DND-41 (cell line): Measurements from ENCODE around the gene CCDC78.

Source experiments
- EZH2 ChIP-seq: IDR thresholded peaks from 3 replicates; pipeline ENCODE4 v1.6.1; 2012; ENCODE audit warnings: borderline replicate concordance, low read depth, mild to moderate bottlenecking, moderate library complexity, low read length, inconsistent platforms; ENCODE audit not compliant: severe bottlenecking
- TF ChIP-seq, protein P1 (sequence below): IDR thresholded peaks from 2 replicates; pipeline ENCODE4 v1.5.1; 2012; ENCODE audit warnings: borderline replicate concordance, low read length, moderate library complexity, mild to moderate bottlenecking; ENCODE audit not compliant: poor library complexity, severe bottlenecking; ENCODE audit errors: extremely low read depth

DNA sequence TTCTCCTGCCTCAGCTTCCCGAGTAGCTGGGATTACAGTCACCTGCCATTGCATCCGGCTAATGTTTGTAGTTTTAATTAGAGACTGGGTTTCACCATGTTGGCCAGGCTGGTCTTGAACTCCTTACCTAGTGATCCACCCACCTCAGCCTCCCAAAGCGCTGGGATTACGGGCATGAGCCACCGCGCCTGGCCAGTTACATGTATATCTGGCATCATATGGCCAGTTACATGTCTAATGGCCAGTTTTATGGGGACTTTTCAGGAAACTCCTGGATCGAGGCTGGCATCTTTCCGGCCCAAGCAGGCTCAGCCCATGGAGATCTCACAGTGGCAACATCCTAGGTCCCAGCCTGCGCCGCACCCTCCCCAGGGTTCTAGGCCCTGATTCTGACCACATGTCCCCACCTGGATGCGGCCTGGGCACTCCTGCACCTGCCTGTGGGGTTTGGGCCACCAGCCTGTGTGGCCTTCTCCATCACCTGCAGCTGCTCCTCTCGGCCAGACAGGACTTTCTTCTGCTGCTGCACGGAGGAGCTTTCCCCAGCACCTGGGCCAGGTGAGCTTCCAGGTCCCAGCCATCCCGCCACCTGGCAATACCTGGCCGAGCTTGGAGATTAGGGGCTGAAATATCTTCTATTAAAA is 15.9 kb upstream of the CCDC78 start:
- TF ChIP-seq, protein P1, sequence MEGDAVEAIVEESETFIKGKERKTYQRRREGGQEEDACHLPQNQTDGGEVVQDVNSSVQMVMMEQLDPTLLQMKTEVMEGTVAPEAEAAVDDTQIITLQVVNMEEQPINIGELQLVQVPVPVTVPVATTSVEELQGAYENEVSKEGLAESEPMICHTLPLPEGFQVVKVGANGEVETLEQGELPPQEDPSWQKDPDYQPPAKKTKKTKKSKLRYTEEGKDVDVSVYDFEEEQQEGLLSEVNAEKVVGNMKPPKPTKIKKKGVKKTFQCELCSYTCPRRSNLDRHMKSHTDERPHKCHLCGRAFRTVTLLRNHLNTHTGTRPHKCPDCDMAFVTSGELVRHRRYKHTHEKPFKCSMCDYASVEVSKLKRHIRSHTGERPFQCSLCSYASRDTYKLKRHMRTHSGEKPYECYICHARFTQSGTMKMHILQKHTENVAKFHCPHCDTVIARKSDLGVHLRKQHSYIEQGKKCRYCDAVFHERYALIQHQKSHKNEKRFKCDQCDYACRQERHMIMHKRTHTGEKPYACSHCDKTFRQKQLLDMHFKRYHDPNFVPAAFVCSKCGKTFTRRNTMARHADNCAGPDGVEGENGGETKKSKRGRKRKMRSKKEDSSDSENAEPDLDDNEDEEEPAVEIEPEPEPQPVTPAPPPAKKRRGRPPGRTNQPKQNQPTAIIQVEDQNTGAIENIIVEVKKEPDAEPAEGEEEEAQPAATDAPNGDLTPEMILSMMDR = no peak
- TF ChIP-seq EZH2 = no peak
